CMK (cell line): ENCODE data around the gene RAB33A.
"Not testable (repeated sequence)": the region's sequence is repeated elsewhere in the genome, so short reads cannot be mapped to it uniquely, and the experiment has no call there.

Source experiments
- DNase-seq: peaks from one replicate; pipeline ENCODE4 v3.0.0-alpha.2; 2010; ENCODE audit warnings: low read depth

The RAB33A gene

DNA sequence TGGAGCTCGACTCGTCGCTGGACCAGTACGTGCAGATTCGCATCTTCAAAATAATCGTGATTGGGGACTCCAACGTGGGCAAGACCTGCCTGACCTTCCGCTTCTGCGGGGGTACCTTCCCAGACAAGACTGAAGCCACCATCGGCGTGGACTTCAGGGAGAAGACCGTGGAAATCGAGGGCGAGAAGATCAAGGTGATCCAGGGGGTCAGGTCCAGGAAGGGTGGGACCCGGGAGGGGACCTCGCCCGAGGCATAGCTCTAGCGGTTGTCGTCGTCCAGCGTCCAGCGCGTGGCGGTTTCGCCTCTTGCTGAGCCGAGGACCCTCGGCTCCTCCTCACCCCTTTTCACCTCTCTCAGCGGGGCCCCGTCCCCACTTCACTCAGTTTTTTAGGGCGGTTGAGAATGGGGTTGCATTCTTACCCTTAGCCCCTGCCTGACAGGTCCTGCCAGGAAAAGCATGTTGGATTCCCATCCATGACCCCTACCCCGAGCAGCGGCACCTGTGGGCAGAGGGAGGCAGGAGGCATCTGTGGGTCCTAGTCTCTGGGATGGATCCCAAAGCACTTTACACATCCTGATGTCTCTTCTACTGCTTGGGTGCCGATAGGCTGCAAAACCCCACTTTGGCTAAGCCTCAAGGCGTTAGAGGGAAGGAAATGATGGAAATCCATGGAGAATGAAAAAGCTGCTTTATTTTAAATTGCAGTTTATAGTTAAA lies 524 bp downstream of the RAB33A start:
- no peak for DNase-seq

DNA sequence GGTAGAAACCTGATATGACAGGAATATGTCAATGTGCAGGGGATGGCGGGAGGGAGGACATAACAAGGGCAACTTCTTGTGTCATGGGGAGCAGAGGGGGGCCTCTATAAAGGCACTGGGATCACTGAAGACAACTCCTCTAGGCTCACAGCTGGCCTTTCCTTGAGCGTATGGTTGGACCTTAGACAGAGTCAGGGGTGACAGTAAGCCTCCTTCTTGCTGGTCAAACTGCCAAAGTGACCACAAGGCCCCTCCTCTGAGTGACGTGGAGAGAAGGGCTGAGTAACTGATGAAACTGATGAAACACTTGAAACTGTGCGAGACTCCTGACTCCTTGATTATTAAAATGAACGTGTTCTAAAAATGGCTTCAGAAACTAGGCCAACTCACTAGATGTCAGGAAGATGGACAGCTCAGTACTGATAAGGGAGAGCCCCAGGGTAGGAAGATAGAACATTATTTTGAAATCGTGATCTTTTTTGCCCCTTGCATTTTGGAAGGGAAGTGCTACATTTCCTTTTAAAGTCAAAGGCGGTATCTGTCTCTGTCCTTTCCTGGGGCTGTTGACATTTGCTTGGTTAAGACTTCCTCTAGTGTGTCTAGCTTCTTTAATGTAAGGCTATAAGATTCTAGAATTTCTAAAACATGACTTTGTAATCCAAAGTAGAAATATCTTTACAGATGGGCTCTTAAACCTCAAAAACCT lies 1.6 kb downstream of the RAB33A start:
- no peak for DNase-seq

DNA sequence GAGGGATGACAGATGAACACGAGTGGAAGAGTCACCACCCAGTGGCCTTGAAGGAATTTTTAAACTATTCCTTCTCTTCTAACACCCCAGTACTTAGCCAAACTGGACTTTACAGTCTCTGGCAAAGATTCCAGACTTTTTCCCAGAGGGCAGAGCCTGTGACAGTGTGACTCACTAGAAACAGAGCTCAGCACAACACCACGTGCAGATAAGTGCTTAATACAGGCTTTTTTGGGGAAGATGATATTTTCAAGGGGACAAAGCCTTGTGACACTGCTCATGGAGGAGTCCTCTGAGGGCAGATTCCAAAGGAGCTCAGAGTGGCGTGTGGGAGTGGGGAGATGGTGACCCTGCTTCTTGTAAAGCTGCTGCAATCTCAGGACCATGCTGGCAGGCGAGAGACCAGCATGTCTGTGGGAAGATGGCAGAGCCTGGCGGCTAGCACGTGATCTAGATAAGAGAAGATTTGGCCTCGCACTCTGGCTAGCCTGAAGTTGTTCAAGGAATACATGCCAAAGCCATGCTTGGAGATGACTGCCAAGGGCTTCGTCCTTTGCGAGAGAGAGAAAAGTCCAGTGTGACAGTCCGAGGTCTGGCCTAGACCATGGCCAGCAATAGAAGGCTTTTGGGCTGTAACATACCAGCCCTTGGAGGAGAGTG lies 2.4 kb downstream of the RAB33A start:
- DNase-seq: no peak

DNA sequence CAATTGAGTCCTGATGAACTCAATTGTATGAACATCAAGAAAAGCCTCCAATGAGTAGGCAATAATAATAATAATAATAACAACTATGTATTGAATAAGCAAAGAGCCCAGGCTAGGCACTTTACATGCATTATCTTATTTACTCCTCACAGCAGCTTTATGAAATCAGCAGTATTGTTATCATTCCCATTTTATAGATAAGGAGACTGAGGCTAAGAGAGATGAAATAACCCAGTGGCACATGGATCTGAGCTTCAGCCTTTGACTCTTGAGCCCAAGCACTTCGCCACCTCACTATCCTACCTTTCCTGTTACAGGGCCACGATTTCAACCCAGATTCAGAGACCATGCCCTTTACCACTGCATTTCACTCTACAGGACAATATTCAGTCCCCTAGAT lies 3.2 kb downstream of the RAB33A start:
- DNase-seq: no peak

DNA sequence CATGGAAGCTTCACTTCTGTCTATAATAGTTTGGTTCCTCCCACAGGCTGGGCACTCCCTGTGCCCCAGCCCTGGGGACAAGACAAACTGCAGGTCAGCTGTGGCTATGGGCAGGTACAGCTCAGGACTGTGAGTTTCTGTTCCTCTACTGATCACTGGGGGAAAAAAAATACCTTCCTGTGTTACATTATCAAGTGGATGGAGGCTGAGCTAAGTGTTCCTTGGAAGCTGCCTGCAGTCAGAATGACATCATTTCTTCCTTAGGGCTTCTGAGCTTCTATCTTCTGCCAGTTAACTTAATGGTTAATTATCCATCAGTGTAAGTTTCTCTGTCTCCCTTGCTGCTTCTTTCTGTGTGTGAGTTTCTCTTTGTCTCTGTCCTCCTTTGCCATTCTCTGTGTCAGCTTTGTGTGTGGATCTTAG lies 4.6 kb downstream of the RAB33A start:
- DNase-seq: no peak

DNA sequence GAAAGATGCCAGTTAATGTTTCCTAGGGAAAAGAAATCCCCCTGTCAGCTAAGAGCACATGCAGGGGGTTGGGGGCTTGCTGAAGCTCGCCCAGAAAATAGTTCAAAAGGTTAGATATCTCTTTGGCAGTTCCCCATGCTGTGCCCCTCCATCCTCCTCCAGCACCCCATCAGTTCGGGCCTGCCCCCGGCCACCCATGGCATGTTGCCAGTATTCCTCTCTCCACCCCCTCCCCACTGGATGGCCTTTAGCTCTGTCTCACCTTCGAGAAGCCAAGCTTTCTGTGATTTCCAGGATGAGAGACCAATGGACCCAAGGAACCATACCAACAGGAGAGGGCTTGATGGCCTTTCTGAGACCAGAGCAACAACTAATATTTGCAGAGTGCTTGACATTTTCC lies 5.2 kb downstream of the RAB33A start:
- no peak for DNase-seq

DNA sequence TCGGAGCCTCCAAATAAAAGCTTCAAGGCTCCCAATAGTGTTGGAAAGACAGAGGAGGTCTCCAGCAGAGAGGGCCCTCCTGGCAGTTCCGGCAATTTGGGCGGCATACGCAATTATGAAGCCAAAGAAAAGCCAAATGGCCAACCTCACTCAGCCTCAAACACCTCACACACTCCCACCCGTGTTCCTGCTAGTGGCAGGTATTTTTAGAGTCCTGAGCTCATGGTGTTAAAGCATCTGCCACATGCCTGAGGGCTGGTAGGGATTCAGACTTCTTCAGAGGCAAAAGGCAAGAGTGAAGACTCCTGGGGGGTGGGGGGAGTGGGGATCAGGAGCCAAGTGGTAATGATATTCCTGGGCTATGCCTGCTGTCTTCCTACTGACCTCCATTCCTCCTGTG lies 7.4 kb downstream of the RAB33A start:
- DNase-seq: no peak

DNA sequence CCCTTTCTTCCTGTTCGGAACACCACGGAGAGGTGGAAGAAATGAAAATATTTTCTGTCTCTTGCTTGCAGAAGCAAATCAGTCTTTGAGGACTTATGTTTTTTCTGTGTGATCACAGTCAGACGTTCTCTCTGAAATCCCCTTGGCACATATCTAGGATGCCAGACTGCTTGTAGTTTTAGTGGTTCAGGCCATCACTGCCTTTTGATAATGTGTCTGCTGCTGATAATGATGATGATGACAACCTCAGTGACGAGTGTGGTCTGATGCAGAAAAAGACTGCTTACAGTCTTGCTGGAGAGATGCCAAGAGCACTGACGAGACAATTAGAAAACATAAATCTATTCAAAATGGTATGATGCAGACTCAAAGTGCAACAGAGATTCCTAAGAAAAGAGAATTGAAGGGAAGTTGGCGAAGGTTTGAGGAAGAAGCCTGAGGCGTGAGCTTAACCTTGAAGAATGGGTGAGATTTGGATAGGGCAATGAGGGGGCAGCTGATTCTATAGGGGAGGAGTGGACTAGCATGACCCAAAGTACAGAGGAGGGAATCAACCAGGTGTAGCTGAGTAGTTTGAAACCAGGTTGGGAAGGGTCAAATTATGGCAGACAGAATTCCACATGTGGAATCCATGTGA lies 7.9 kb downstream of the RAB33A start:
- DNase-seq: peak; percentile 78

DNA sequence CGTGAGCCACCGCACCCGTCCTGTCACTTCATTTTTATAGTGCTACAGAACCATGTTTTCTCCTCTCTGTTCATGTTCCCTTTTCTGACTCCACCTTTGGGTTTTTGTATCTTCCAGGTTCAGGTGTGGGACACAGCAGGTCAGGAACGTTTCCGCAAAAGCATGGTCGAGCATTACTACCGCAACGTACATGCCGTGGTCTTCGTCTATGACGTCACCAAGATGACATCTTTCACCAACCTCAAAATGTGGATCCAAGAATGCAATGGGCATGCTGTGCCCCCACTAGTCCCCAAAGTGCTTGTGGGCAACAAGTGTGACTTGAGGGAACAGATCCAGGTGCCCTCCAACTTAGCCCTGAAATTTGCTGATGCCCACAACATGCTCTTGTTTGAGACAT lies 12.4 kb downstream of the RAB33A start:
- no peak for DNase-seq

DNA sequence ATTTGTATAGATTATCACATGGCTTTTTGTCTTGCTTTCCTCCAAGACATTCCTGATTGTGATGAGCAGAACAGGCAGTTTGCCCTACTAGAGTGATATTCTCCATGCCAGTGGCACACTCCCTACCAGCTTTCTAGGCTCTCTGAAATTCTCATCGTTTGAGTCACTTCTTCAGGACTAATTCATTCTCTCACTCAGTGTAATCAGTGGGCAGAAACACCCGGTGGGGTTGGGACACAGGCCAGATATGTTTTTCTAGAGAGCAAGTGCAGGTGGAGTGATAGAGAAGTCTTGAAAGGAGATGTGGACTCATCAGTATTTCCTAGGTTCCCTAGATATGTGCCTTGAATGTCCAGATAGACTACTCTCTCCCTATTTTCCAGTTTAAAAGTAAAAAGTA lies 13.1 kb downstream of the RAB33A start:
- no peak for DNase-seq

DNA sequence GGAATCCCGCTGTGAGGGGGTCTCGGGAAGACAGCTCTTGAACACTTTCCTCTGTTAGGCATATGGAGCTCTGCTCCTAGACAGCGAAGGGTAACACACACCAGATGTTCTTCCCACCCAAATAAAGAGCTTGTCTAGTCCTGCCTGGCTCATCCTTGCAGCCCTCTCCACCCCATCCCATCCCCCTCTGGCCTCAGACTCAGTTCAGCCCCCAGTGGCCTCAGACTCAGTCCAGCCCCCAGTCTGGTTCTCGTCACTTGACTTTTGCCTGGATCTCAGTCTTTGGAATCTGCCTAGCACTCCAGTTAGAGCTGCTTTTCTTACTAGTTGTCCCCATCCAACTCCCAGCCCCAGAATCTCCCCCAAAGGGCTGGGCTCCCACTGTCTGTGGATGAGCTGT lies 14.9 kb downstream of the RAB33A start:
- no peak for DNase-seq

DNA sequence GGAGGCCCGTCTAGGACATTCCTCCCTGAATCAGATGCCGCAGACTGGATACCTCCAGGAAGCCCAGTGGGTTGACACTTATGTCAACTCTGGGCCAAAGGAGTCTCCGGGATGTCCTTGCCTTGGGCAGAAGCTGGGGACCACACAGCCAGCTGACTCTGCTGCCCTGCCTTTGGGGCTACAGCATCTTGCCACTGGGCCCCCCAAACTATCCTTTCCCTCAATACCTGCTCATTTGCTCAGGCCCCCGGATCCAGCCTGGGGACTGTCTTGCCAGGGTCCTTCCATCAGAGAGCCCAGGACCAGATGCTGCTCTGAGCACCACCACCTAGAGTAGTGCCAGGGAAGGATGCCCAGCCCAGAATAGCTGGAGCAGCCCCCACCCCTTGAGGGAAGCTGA lies 19.0 kb downstream of the RAB33A start:
- DNase-seq: no peak

DNA sequence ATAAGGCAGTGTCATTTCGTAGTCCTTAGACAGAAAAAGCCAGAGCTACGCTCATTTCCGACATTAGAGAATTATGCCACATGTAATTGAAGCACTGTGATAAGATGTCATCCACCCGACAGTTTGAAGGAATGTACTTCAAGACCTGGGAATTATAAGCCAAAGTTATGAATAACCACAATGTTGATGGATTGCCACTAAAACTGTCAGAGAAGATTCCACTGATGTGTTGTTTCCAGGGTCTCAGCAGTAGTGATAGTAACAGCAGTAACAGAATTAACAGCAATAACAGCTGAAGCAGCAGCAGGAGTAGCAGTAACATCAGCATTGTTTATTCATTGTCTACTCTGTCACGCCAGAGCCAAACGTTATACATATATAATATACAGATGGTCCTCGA lies 24.7 kb downstream of the RAB33A start:
- DNase-seq: no peak

DNA sequence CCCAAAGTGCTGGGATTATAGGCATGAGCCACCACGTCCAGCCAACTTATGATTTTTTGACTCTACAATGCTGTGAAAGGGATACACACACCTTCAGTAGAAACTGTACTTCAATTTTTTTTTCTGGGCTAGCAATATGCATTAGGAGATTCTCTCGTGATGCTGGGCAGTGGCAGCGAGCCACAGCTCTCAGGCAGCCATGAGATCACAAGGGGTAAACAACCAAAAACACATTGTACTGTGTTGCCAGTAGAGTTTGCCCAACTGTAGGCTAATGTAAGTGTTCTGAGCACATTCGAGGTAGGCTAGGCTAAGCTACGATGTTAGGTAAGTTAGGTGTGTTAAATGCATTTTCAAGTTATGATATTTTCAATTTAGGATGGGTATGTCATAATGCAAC lies 25.7 kb downstream of the RAB33A start:
- no peak for DNase-seq

DNA sequence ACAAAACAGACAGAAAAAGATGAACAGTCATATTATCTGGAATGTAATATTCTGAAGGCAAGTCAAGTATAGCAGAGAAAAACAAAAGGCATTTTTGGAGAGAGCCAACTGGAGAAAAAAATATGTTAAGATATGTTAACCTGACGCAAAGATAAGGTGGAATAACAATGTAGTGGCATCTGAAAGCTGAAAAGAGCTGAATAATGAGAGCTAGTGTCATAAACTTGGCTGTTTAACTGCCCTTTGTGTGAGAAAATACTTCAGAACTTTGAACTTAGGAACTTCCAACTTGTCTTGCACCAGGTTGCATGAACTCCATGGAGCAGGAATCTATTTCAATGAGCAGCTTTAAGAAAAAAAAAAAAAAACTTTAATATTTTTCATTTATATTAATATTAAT lies 32.9 kb downstream of the RAB33A start:
- DNase-seq: no peak

DNA sequence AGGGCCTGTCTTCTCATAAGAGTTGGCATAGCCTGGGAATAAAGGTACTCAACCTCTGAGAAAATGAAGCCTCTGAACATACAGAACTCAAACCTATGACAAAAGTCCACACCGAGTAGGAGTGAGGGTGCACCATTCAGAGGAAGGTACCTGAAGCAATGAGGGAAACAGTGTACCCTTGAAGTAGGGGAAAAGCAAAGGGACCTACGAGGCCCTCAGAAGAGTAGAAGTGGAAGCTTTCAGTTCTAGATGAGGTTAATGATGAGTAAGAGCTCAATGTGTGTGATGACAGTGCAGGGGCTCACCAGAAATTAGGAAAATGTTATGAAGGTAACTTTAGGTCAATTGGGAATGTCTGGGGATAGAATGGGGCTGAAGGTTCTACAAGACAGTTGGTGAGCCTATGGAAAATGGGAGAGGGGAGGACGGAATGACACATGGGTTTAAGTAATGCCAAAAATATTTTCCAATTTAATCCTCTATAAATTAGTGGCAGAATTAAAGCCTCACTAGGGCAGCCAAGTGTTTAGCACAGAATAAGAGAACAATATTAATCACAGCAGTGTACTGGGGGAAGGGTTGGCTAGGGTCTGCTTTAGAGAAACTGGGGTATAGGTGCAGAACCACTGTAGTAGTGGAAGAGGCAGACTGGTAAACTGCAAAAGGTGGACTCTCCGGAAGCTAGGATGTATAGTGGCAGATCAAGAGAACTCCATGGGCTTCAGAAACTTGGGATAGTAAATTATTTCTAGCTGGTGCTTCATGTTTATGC lies 39.8 kb downstream of the RAB33A start:
- no peak for DNase-seq

DNA sequence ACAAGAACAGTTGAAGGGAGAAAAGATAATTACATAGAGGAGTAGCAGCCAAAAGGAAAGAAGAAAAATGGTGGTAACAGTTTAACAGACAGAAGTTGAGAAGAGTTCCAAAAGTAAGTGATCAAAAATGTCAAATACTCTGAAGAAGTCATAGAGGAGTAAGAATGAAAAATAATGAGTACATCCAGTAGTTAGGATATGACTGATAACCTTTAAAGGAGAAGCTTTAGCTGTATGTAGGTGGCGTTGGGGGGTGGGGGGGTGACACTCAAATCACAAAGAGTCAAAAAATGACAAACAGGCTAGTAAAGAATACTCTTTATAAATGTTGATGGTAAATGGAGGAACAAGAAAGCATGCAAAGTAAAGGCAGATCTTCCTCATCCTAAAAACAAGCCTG lies 40.6 kb downstream of the RAB33A start:
- no peak for DNase-seq

DNA sequence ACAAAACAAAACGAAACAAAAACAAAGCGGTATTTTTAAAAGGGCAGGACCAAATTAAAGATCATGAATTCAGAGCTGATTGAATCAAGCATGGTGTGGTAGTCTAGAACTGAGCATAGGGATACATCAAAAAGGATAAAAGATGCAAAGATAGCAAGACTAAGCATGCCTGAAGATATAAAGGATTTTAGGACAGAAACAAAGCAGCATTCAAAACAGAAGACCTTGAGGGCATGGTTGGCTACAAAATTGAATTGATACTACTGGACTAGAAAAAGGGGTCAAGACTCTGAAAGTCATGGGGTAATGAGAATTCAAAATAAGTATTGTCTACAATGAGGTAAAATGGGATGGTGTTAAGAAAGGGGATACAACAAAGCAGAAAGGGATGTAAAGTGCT lies 41.6 kb downstream of the RAB33A start:
- no peak for DNase-seq

DNA sequence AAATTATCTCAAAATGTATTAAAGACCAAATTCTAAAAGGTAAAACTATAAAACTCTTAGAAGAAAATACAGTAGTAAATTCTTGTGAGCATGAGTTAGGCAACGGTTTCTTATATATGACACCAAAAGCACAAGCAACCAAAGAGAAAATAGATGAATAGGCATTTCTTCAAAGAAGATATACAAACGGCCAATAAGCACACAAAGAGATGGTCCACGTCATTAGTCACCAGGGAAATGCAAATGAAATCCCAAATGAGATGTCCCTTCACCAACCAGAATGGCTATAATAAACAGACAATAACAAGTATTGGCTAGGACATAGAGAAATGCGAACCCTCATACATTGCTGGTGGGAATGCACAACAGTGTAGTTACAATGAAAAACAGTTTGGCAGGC lies 44.6 kb downstream of the RAB33A start:
- no peak for DNase-seq

DNA sequence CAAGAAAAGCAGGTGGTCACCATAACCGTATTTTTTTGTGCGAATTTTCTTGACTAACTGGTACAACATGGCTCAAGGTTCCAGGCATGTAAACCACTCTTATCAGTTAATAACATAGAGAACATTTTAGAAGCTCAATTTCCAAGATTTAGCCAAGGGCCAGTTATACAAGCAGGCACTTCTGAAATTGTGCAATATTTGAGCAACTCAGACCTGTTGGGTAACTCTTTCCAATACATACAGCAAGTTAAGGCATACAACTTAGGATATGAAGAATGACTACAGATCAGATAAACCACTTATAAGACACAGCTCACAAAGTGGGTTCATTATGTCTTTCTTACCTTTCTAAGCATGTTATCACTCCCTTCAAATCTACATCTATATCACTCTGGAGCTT lies 53.0 kb downstream of the RAB33A start:
- no peak for DNase-seq

DNA sequence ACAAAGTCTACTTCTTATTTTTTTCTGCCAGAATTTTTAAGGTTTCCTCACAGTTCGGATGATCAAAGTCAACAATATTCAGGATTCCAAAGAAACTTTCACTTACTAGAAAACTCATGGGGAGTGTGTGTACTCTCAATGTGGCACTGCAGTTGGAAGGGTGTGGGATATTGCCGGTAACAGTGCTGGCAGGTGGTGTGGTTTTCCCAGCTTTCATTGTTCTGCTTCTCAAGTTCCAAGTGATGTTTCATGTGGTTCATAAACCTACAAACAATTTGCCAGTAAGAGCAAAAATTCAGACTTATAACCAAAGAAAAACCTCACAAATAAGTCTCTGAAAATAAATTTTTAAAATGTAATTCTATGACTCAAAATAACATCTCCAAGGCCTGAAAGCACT lies 57.1 kb downstream of the RAB33A start:
- no peak for DNase-seq

DNA sequence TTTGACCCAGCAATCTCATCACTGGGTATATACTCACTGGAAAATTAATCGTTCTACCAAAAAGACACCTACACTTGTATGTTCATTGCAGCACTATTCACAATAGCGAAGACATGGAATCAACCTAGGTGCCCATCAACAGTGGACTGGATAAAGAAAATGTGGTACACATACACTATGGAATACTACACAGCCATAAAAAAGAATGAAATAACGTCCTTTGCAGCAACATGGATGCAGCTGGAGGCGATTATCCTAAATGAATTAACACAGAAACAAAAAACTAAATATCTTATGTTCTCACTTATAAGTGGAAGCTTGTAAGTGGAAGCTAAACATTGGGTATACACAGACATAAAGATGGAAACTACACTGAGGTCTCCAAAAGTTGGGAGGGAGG lies 59.4 kb downstream of the RAB33A start:
- not testable (repeated sequence) for DNase-seq
